GM12878 (cell line): ENCODE results near the gene AGAP2. TPM values are rescaled to one million over a fixed set of nuclear protein-coding genes. Genes with fewer than 3 reads are reported as not detected.

Source experiments
- ATAC-seq: fragments of 200-7000 bp; cut with Tn5 transposase; 3 replicates; pipeline ENCODE4 v1.9.1; 2020; ENCODE audit warnings: mild to moderate bottlenecking, moderate library complexity
- BruUV-seq: library from RNA; stranded (reverse); fragments of 400-500 nt; replicated peaks from 2 replicates; lab custom pipeline; 2021; lab: Mats Ljungman, UMichigan
- CTCF ChIA-PET: fragments of 300-600 bp; sonication (Branson Sonifier 250); formaldehyde crosslinking; extraction: SDS; loops from one replicate; lab custom pipeline; 2021; ENCODE audit warnings: inconsistent platforms; lab: Yijun Ruan, JAX
- POLR2A ChIA-PET: fragments of 350-600 bp; formaldehyde crosslinking; extraction: SDS; loops from one replicate; lab custom pipeline; 2021; ENCODE audit warnings: inconsistent platforms; lab: Charles Lee
- RAD21 ChIA-PET: fragments of 300-600 bp; sonication (Branson Sonifier 250); formaldehyde crosslinking; loops from one replicate; lab custom pipeline; 2023; ENCODE audit warnings: antibody characterized with exemption; ENCODE audit not compliant: unreplicated experiment; lab: Charles Lee
- SMC1A ChIA-PET: fragments of 300-600 bp; sonication (Branson Sonifier 250); formaldehyde crosslinking; loops from one replicate; lab custom pipeline; 2023; ENCODE audit not compliant: unreplicated experiment, uncharacterized antibody; lab: Charles Lee
- DNase-seq: peaks from one replicate; pipeline ENCODE4 v3.0.0-alpha.2; 2011; ENCODE audit warnings: low read depth, low spot score
- FAIRE-seq: peaks from 3 replicates; lab custom pipeline; 2011; peaks lifted over from hg19 to GRCh38; lab: Jason Lieb, UNC
- H2AFZ ChIP-seq: 2 replicates; pipeline ENCODE4 v1.6.0; 2011; ENCODE audit warnings: low read depth, low read length, control low read depth; ENCODE audit not compliant: control insufficient read depth
- H3K27ac ChIP-seq: 2 replicates; pipeline ENCODE4 v1.5.1; 2011; ENCODE audit warnings: control low read depth; ENCODE audit not compliant: control insufficient read depth, insufficient read depth
- H3K27me3 ChIP-seq, 2 experiments: replicated peaks in 1 of 2; 2 replicates each; pipeline versions ENCODE4 v1.6.0 to v1.6.1; 2011; ENCODE audit warnings: low read length in 1 of 2; ENCODE audit not compliant: control insufficient read depth in 2 of 2, insufficient read depth in 2 of 2
- H3K36me3 ChIP-seq, 2 experiments: 2 replicates each; pipeline ENCODE4 v1.5.1; 2011; ENCODE audit warnings: low read length in 1 of 2; ENCODE audit not compliant: control insufficient read depth in 2 of 2, insufficient read depth in 2 of 2
- H3K4me1 ChIP-seq: 2 replicates; pipeline ENCODE4 v1.6.1; 2011; ENCODE audit warnings: mild to moderate bottlenecking, low read length, moderate library complexity, mixed read lengths; ENCODE audit not compliant: control insufficient read depth, insufficient read depth
- H3K4me2 ChIP-seq: 2 replicates; pipeline ENCODE4 v1.6.0; 2011; ENCODE audit warnings: control low read depth; ENCODE audit not compliant: control insufficient read depth, insufficient read depth
- H3K4me3 ChIP-seq: fragments of 200-600 bp; sonication (generic); 2 replicates; pipeline ENCODE4 v1.5.1; 2016
- H3K79me2 ChIP-seq: 2 replicates; pipeline ENCODE4 v1.6.0; 2011; ENCODE audit warnings: low read length; ENCODE audit not compliant: control insufficient read depth, insufficient read depth
- H3K9ac ChIP-seq: 2 replicates; pipeline ENCODE4 v1.8.0; 2011; ENCODE audit warnings: low read length, control low read depth, mixed read lengths; ENCODE audit not compliant: control insufficient read depth, insufficient read depth
- H3K9me3 ChIP-seq: replicated peaks from 3 replicates; pipeline ENCODE4 v1.5.1; 2011; ENCODE audit warnings: mild to moderate bottlenecking, low read length; ENCODE audit not compliant: control insufficient read depth, insufficient read depth
- H4K20me1 ChIP-seq: 2 replicates; pipeline ENCODE4 v1.6.0; 2011; ENCODE audit not compliant: control insufficient read depth, insufficient read depth
- BCL3 ChIP-seq: IDR thresholded peaks from 2 replicates; pipeline ENCODE4 v1.6.1; 2011; ENCODE audit warnings: borderline replicate concordance, low read depth, mild to moderate bottlenecking, moderate library complexity, low read length; ENCODE audit not compliant: insufficient read depth, poor library complexity, severe bottlenecking
- CREM ChIP-seq: IDR thresholded peaks from 2 replicates; pipeline ENCODE4 v1.6.1; 2014; ENCODE audit warnings: antibody characterized with exemption, low read depth
- EGR1 ChIP-seq, 2 experiments: IDR thresholded peaks; 1 replicate in 1 of 2; 2 replicates in 1 of 2; pipeline ENCODE4 v1.6.1; 2011 to 2012; ENCODE audit warnings: low read depth in 2 of 2, low read length in 2 of 2, borderline replicate concordance in 1 of 2, mild to moderate bottlenecking in 1 of 2, moderate library complexity in 1 of 2
- IKZF1 ChIP-seq: fragments of 450-650 bp; conservative IDR thresholded peaks from 2 replicates; pipeline ENCODE4 v1.6.1; 2017; ENCODE audit warnings: antibody characterized with exemption, mild to moderate bottlenecking
- IKZF2 ChIP-seq, 2 experiments: fragments of 450-650 bp; IDR thresholded peaks; 2 replicates each; pipeline ENCODE4 v1.6.1; 2017; ENCODE audit warnings: mild to moderate bottlenecking in 2 of 2, moderate library complexity in 2 of 2
- MYC ChIP-seq: IDR thresholded peaks from 2 replicates; pipeline ENCODE4 v1.6.1; 2011; ENCODE audit warnings: mild to moderate bottlenecking, low read length, moderate library complexity, inconsistent platforms; ENCODE audit not compliant: insufficient read depth, insufficient replicate concordance, insufficient read length, severe bottlenecking
- RAD21 ChIP-seq: IDR thresholded peaks from 2 replicates; pipeline ENCODE4 v1.6.1; 2011; ENCODE audit warnings: mild to moderate bottlenecking, low read depth, low read length, moderate library complexity; ENCODE audit not compliant: insufficient read depth
- SMARCA5 ChIP-seq: fragments of 450-650 bp; IDR thresholded peaks from 2 replicates; pipeline ENCODE4 v1.6.1; 2017; ENCODE audit warnings: mild to moderate bottlenecking
- SRF ChIP-seq, 2 experiments: IDR thresholded peaks; 2 replicates each; pipeline ENCODE4 v1.6.1; 2011; ENCODE audit warnings: low read depth in 2 of 2, low read length in 2 of 2, mild to moderate bottlenecking in 1 of 2, moderate library complexity in 1 of 2
- WGBS: methylation state at CpG from one replicate; pipeline ENCODE4 v1.1.6; 2016; ENCODE audit warnings: low lambda C conversion rate; ENCODE audit not compliant: insufficient replicate concordance, insufficient coverage; ENCODE audit errors: missing lambda C conversion rate; 5-methylcytosine and 5-hydroxymethylcytosine counted together
- in situ Hi-C: fragments of 300-500 bp; cut with MboI; formaldehyde crosslinking; loops from 9 replicates; pipeline ENCODE4 v1.14.3; 2018; ENCODE audit warnings: mixed read lengths
- intact Hi-C: fragments of 100-400 bp; cut with micrococcal nuclease; formaldehyde crosslinking; loops from one replicate; pipeline ENCODE4 v1.14.2; 2022; ENCODE audit not compliant: unreplicated experiment
- polyA plus RNA-seq, 11 experiments: library from polyadenylated mRNA; depleted of rRNA in 4 of 11; unstranded in 6 of 11; stranded (reverse) in 5 of 11; fragments of >200 nt; fragmentation: Nextera tagmentation in 4 of 11; fragmentation: Illumina TruSeq in 1 of 11; extraction: Ambion mirVana in 4 of 11; extraction: Trizol in 1 of 11; gene quantifications; 1 replicate in 1 of 11; 2 replicates in 10 of 11; pipeline versions ENCODE4 v1.2.1 to v1.2.3, GENCODE V29; 2011 to 2016; ENCODE audit warnings: inconsistent platforms in 2 of 11, missing spikeins in 2 of 11, low read depth in 1 of 11
- total RNA-seq, 4 experiments: library from RNA; depleted of rRNA in 3 of 4; stranded (reverse); fragments of >200 nt in 3 of 4; fragmentation: Illumina TruSeq in 1 of 4; extraction: Trizol in 1 of 4; gene quantifications; 2 replicates each; pipeline versions ENCODE4 v1.2.1 to v1.2.3, GENCODE V29; 2013 to 2021

AGAP2 gene
- total and polyA plus RNA-seq, 10 of the 15 experiments (the other 5 are each of a cell fraction or from before 2014, with no cell fraction given) = 0.29 to 19.8 (median 11.0) TPM

DNA sequence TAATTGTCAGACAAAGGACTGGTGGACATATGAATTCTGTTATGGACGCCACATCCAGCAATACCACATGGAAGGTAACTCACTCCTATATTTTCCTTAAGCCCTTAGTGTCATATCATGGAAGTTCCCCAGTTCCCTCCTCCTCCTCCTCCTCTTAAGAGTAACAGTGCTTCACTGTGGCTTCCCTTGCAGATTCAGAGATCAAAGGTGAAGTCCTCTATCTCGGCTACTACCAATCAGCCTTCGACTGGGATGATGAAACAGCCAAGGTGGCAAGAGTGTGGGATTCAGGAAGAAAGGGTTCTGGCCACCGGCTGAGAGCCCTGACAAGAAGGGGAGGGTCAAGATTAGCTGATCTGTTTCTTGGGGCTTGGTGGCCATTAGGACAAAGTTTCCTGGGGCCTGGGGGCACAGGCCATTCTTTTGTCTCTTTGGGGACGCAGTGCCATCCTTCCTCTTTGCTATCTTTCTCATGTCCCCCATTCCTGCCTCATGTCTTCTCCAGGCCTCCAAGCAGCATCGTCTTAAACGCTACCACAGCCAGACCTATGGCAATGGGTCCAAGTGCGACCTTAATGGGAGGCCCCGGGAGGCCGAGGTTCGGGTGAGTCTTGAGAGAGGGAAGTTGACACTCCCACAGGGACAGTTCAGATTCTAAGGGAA is 42.6 kb downstream of the AGAP2 start:
- ChIA-PET POLR2A (no interaction called here), CTCF (no interaction called here), RAD21 (no interaction called here), SMC1A (no interaction called here)
- H3K27ac ChIP-seq = no peak overlapping the region
- intact Hi-C loops (loop anchor here (2.0 kb wide), 1 partner anchor 45 kb away; no protein-coding TSS in a partner anchor), in situ Hi-C loops (no loop called here)
- no peak overlapping the region for H3K9ac ChIP-seq
- no peaks in the 10 kb centered on the region for H4K20me1 ChIP-seq
- no peak overlapping the region for H2AFZ ChIP-seq
- no peak for DNase-seq
- peaks cover 2 to 10% of the 10 kb centered on the region in 2 experiments for H3K36me3 ChIP-seq
- no peaks in the 10 kb centered on the region for H3K27me3 ChIP-seq
- H3K4me2 ChIP-seq = no peak overlapping the region
- WGBS = 95% methylated on average over 11 of the region's 11 CpGs
- no peak for FAIRE-seq
- H3K4me1 ChIP-seq = peaks cover 3% of the 10 kb centered on the region; the same call in 1 of the 2 replicates
- ATAC-seq = no peak
- H3K79me2 ChIP-seq = peaks cover 12% of the 10 kb centered on the region
- no TSS peak for BruUV-seq
- H3K4me3 ChIP-seq = no peak overlapping the region
- TF ChIP-seq CREM (no peak), IKZF2 (IDR thresholded peaks at IDR 0.05) (no peak), SRF (IDR thresholded peaks at IDR 0.05; ENCODE audit: low read depth in 2 of 2, low read length in 2 of 2) (no peak), BCL3 (no peak), SMARCA5 (no peak), MYC (no peak), EGR1 (IDR thresholded peaks at IDR 0.05; ENCODE audit: borderline replicate concordance in 1 of 2, low read depth in 2 of 2, low read length in 2 of 2) (no peak), IKZF1 (no peak), RAD21 (no peak)
- TF ChIP-seq, all 136 proteins: peak for 0
- H3K9me3 ChIP-seq = no peaks in the 10 kb centered on the region
